GF-D8 (cell line): ENCODE measurements around the gene NRG2.

Experiments used
- DNase-seq: peaks from one replicate; lab custom pipeline; 2025; lab: John Stamatoyannopoulos, UW

The NRG2 gene

GRCh38 chr5:140040358-140040757 lies 2.7 kb downstream of the NRG2 start:
- DNase-seq = no peak

GRCh38 chr5:140039561-140039960 lies 3.5 kb downstream of the NRG2 start:
- no peak for DNase-seq

- no peak for DNase-seq
Measured at GRCh38 chr5:140038373-140038957, 4.6 kb downstream of the NRG2 start.

- DNase-seq = no peak
Measured at GRCh38 chr5:140037012-140037411, 6.1 kb downstream of the NRG2 start.

- no peak for DNase-seq
Measured at GRCh38 chr5:140035881-140036280, 7.2 kb downstream of the NRG2 start.

- DNase-seq = no peak
Measured at GRCh38 chr5:140033037-140033760, 9.9 kb downstream of the NRG2 start.

GRCh38 chr5:140032296-140032695 lies 10.8 kb downstream of the NRG2 start:
- DNase-seq = no peak

GRCh38 chr5:140027807-140028206 lies 15.3 kb downstream of the NRG2 start:
- no peak for DNase-seq

GRCh38 chr5:140025736-140026135 lies 17.4 kb downstream of the NRG2 start:
- no peak for DNase-seq

GRCh38 chr5:140024928-140025327 lies 18.2 kb downstream of the NRG2 start:
- no peak for DNase-seq

GRCh38 chr5:140023611-140024191 lies 19.4 kb downstream of the NRG2 start:
- DNase-seq = no peak

- no peak for DNase-seq
Measured at GRCh38 chr5:140020601-140021177, 22.4 kb downstream of the NRG2 start.

- no peak for DNase-seq
Measured at GRCh38 chr5:140018920-140019644, 24.0 kb downstream of the NRG2 start.

- no peak for DNase-seq
Measured at GRCh38 chr5:140018517-140018916, 24.6 kb downstream of the NRG2 start.

- no peak for DNase-seq
Measured at GRCh38 chr5:140018096-140018481, 25.0 kb downstream of the NRG2 start.

GRCh38 chr5:140017397-140018095 lies 25.6 kb downstream of the NRG2 start:
- no peak for DNase-seq

- no peak for DNase-seq
Measured at GRCh38 chr5:140015706-140016105, 27.4 kb downstream of the NRG2 start.

GRCh38 chr5:140014751-140015150 lies 28.3 kb downstream of the NRG2 start:
- no peak for DNase-seq

GRCh38 chr5:140013536-140013935 lies 29.6 kb downstream of the NRG2 start:
- DNase-seq = no peak

- no peak for DNase-seq
Measured at GRCh38 chr5:140012443-140012842, 30.7 kb downstream of the NRG2 start.

GRCh38 chr5:140011297-140011802 lies 31.7 kb downstream of the NRG2 start:
- no peak for DNase-seq

GRCh38 chr5:140010798-140011197 lies 32.3 kb downstream of the NRG2 start:
- DNase-seq = no peak
